OCI-M2 (cell line): Measurements from ENCODE around the gene CAMK2B.

ENCODE experiments used
- DNase-seq: peaks from one replicate; lab custom pipeline; 2025; ENCODE audit not compliant: unreplicated experiment; lab: John Stamatoyannopoulos, UW

The CAMK2B gene

DNA sequence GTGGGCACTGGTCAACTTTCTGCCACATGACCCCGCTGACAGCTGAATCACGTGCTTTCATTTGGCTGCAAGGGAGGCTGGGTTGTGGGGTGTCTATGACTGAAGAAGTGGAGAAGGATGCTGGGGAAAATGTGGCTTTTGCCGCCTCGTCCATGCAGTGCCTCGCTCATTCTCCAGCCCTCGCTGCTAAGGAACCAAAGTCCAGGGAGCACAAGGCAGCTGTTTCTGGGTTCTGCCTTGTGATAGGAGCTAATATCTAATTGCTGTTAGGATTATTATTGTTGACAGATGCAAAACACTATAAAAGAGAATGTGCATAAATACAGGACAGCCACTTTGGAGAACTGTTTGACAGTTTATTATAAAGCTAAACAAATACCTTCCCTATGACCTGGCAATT is 4.9 kb upstream of the CAMK2B start:
- DNase-seq, result no peak

DNA sequence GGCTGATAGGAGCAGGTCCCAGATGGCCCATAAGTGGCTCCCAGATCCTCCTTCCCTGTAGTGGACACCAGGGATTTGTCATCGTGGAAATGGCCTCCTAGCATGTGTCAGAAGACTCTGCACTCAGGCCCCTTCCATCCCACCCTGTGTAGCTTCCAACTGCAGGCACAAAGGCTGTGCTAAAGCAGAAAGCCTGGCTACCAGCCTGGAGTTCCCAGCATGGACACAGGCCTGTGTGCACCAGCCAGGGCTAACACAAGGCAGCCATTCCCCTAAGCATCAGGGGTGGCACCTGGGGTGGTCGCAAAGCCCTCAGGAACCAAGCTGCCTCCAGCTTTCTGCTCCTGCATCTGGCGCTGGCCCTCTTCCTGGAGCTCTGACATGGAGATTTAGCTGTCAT is 4.5 kb upstream of the CAMK2B start:
- DNase-seq, result no peak

DNA sequence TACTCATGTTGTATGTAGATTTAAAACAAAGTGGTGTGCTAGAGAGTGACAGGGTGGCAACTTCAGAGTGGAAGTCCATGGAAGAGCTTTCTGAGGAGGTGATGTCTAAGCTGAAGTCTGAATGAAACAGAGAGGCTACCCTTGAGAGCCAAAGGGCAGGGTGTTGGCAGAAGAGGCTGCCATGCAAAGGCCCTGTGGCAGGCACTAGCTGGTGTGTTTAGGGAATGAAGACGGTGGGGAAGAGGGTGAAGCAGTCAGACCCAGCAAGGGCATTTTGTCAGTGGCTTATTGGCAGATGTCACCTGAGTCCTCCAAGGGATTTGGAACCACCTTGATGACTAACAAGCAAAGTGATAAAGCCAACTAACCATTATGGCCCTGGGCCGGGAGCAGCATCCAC is 3.7 kb upstream of the CAMK2B start:
- no peak for DNase-seq

DNA sequence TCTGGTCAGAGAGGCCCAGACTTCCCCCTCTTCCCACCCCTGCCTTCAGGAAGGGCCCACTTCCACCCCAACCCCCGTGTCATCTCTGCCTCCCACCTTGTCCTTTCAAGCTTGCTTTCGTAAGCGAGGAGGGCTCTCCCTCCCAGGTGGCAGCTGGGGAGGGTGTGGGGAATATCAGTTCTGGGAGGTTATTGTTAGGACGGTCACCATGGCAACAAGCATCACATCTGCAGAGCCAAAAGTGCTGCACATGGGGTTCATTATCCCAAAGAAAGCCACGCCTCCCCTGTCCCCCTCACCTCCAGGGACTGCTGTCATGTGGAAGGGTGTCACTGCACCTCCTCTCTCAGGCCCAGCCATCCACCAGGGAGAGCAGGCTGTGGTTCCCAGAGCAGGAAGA is 2.6 kb upstream of the CAMK2B start:
- DNase-seq, result no peak

DNA sequence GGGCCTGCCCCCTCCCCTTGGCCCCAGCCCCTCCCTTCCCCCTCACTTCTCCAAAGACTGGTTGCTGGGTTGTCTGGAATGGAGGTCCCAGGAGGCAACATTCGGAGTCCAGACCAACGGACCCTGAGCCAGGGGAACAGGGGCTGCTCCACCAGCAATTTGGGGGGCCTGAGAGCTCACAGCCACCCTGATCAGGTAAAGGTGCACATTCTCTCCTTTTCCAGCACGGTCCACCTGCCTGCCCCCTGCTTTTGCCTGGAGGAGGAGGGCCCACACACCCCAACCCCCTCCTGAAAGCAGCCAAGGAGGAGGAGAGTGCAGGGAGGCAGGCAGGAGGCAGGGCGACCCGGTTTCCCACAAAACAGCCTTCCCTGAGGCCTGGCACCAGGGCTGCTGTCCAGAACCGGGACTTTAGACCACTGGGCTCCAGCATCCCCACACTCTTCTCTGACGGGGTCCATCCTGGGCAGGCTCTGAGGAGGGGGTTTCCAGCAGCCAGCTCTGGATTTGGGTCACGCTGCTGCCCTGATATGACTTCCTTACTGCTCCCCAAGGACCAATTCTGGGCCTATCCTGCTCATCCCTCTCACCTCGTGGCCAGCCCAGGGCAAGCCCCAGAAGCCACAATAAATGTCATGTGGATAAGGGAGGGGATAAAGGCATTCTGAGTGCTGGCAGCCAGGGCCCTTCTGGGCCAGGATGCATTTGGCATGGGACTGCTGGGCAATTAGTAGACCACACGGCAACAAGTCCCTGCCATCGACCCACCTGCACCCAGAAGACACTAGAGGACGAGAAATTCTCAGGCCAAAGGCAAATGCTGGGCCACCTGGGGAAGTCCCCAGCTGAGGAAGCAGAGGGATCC is 1.1 kb upstream of the CAMK2B start:
- DNase-seq, result no peak

DNA sequence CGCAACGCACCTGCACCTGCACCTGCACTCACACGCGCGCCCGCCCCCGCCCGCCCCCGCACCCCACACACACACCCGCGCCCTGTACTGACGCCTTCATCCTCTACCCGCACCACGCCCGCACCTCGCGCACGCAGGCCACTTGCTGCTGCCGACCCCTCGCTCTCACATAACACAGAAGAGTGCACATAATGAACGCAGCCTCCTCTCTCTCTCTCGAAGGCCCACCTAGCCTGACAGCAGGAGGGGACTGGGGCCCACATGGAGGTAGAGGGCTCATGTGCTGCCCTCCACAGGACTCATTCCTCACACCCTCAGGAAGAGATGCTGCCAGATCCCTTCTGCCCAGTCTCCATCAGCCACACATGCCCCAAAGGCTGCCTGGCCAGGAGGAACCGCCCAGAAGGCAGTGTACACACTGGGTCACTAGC is 432 bp upstream of the CAMK2B start:
- no peak for DNase-seq

DNA sequence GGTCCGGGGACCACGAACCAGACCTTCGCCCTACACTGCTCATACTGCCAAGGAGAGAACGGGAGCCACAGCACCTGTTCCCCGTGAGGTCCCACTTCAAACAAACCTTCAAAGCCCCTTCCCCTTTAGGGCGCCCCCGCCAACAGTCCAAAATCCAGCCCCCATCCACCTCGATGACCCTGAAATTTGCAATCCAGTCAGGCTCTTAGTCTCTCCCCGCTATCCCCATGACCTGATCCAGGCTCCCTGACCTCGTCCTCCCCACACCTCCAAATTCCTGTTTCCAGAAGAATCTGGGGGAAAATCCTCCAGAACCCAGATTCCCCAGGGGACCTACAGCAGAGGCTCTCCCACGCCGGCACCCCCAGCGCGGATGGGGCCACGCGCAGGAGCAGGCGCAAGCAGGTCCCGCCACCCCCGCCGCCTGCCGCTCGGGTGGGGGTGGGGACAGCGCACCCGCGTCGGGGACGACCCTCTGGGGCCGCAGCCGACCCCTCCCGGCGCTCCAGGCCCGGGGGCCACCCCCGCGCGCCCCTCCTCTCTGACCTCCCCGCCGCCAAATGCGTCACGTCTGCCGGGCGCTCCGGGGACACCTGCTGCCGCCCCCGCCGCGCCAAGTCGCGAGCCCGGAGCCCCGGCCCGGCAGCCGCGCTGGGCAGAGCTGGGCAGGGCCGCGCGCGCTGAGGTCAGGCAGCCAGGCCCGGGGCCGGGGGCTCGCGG is 753 bp downstream of the CAMK2B start:
- DNase-seq, result no peak

DNA sequence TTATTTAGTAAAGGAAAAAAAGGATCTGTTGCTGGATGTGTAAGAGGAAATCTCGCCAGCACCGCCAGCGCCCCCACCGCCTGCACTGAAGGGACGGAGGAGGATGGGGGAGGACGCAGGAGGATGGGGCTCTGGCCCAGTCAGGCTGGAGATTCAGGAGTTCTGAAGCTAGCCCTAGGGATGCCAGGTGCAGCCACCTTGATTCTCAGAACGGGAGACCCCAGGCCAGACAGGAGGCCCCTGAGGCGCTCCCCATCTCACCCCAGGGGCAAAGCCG is 1.3 kb downstream of the CAMK2B start:
- no peak for DNase-seq

DNA sequence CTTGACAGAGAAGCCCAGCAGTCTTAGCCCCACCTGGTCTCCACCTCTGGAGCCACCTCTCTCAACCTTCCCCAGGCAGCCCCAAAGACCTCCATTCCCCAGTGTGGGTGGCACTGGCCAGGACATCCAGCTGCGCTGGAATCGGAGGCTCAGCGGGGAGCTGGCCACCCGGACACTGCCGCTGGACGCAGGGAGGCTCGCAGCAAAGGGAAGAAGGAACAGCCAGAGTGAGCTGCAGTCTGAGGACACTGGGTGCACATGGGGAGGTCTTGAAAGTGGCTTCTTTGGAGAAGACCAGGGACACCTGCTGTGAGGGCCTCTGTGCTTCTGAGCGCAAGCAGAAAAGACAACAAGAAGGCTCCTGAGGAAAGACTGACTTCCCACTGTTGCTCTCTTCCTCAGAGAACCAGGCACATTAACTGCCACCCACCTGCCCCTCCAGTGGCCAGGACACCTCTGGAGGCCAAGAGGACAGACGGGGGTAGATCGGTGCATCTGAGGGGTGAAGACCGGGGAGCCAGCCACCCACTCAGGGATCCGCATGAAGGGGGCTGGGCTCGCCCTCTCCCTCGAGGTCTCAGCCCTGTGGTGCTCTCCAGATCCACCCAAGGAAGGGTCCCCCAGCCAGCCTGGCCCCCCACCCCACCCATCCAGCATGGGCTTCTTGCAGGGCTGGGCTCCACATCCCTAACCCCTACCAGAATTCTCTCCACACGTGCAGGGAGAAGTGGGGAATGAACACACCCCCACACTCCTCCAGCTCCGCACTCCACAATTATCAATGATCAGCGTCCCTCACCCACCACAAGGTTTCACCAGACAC is 1.8 kb downstream of the CAMK2B start:
- DNase-seq, result no peak

DNA sequence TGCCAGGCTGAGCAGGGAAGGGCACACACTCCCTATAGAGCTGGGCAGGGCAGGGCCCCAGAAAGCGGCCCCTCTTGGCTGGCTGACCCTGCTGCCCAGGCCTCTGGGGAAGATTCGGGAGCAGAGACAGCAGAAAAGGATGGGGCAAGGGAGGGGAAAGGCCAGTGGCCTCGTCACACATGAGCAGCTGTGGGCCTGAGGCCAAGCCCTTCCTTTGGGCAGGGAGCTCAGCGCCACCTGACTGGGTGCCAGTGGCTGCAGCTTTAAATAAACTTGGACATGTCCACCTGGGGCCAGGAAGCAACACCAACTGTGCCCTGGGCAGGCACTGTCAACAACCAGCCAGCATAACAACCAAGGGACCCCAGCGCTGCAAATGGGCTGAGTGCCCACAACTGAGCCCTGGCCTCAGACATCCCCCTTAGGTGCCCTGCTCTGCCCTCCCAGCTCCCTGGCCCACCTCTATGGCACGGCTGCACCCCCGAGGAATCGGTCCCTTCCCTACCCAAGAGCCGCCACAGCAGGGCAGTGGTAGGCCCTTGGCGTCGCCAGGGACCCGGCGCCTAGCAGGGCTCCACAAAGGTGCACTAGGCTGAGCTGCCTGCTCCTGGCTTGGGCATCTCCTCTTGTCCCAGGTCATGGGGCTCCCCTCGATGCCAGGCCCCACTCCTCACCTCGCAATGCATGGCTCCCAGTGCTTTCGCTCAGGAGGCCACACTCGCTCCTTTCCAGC is 2.6 kb downstream of the CAMK2B start:
- DNase-seq, result no peak

DNA sequence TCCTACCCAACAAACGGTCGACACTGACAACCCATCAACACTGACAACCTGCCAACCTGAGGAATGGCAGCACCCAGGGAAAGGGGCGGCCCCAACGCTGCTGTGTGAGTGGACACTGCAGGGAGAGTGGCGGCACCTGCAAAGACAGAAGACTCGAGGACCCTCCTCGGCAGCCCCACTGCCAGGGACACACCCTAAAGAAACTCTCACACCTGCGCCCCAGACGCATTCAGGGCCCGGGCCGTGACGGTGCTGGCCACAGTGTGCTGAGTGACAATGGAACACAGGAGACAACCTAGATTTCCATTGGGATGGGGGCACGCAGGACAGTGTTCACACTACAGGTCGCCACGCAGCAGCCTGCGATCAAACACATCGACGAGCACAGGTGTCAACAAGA is 3.6 kb downstream of the CAMK2B start:
- DNase-seq, result no peak

DNA sequence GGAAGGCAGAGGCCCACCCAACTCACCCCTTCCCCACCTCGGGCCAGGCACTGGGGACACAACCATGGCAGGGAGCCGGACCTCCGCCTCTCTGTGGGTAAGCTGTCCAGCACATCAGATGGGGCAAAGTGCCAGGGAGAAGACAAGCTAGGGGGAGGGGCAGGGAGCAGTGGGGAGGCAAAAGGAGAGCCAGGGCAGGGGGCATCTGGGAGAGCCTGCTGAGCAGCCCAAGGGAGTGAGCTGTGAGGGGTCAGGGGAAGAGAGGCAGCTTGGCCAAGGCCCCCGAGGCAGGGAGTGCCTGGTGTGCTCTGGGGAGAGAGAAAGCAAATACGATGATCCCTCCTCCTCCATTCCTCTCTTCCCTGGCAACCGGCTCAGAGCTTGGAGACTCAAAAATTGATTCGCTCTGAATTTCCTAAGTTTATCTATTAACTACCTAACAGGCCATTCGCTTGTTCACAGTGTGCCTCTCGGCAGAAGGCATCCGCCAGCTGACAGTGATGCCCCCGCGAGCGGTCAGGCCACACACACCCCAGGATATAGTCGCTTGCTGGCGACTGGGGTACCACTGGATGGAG is 4.5 kb downstream of the CAMK2B start:
- DNase-seq, result no peak

DNA sequence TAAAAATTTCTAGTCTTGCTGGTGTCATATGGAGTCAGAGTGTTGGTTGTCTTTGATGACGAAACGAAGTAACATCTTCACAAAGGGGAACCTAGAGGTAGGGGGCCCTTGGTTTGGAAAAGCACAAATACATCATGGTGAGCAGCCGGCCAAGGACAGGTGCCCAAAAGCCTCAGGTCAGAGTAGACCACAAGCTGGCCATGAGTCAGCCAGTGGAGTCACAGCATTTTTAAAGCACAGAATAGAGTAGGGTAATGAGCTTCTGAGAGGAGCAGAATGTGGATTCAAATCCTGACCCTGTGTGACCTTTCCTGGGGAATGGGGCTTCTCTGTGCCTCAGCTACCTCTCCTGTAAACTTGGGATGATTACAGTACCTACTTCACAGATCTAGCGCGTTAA is 5.3 kb downstream of the CAMK2B start:
- no peak for DNase-seq

DNA sequence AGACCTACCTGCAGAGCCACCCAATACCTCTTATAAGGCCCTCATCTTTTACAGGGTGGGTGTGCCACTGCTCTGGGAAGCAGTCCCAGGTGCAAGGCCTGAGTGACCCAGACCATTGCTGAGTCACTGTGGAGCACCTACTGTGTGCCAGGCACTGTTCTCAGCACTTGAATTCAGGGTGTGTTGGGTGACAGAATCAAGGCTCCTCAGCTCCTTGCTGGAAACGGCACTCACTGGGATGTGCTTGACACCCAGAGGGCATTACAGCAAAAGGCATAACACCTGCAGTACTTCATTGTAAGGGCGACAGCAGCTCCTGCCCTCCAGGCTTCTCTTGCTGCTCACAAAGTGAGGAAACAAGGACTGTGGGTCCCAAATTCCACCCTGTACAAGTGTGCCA is 7.1 kb downstream of the CAMK2B start:
- DNase-seq, result no peak

DNA sequence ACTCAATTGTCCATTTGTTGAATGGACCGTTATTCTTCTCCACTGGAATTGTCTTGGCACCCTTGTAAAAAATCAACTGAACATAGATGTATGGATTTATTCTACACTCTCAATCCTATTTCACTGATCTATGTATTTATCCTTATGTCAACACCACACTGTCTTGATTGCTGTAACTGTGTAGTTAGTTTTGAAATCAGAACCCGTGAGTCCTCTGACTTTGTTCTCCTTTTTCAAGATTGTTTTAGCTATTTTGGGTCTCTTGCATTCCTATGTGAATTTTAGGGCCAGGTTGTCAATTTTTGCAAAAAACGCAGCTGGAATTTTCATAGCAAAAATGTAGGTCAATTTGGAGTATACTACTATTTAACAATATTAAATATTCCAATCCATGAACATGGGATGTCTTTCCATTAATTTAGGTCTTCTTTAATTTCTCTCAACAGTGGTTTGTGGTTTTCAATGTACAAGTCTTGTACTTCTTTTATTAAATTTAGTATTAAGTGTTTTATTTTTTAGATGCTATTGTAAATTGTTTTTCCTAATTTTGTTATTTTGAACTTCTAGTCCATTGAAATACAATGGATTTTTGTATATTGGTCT is 10.0 kb downstream of the CAMK2B start:
- no peak for DNase-seq

DNA sequence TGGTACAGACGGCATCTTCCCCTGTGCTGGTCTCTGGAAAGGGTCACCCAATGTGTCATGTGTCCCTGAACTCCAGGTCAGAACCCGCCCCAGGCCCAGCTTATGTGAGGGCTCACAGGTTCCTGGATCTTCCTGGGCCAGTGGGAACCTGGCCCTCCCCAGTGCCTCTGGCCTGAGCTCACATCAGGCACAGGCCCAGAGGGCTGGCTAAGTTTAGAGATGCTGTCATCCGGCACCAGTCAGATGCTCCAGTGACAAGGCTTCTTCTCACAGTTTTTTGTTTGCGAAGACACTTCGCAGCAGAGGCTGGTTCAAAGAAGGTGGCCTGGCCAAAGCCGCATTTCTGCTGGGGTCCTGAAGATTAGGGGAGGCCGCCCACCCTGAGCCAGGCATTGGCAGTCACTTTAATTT is 11.8 kb downstream of the CAMK2B start:
- DNase-seq, result no peak

DNA sequence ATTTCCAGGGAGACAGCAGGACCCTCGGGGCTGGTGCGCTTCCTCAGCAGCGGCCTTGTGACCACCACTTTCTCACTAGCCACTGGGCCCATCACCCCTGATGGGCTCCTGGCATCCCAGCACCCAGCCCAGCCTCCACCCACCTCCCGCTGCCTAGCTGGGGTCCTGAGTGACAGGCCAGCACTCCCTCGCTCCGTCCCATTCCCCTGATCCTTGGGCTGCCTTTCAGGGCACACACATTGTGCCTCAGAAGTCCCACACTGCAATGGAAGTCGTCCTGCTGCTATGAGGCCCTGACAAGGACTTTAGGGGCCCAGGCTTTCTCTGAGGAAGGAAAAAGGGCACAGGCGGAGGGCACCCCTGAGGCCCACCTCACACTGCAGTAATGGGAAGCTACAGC is 12.4 kb downstream of the CAMK2B start:
- DNase-seq, result no peak

DNA sequence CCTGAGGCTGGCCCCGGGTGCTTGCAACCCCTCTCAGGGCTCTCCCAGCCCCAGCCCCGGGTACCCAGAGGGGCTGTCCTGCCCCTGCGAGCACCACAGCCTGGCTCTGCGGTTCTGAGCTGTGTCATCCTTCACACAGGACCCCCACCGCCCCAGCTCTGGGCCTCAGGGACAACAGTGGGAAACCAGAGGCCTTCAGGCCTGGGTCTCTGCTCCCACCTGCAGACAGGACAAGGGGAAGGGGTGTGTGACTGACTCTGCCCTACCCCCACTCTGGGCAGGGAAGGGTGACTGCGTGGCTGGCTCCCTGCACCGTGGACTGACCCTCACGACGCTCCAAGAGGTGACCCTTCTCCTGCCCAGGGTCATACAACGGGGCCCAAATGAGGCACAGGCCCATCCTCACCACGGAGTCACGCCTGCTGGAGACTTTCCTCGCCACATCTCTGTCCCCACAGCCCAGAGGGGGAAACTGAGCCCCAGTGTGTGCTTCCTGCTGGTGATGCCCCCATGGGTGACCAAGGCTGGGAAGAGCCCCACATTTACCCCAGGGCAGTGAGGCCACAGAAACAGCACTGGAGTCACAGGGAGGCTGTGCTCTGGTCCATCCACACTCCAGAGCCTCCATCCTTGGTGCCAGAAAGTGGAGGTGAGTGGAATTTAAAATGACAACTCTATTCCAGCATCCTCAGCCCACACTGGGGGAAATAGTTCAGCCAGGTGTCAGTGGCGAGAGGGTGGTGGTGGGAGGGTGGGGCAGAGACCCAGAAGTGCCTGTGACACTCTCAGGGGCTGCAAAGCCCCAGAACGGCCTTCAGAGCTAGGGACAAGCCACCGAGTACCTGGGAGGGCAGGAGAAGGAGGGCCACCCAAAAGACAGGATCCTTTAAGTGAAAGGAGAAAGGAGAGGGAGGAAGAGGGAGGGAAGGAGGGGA is 13.6 kb downstream of the CAMK2B start:
- no peak for DNase-seq

DNA sequence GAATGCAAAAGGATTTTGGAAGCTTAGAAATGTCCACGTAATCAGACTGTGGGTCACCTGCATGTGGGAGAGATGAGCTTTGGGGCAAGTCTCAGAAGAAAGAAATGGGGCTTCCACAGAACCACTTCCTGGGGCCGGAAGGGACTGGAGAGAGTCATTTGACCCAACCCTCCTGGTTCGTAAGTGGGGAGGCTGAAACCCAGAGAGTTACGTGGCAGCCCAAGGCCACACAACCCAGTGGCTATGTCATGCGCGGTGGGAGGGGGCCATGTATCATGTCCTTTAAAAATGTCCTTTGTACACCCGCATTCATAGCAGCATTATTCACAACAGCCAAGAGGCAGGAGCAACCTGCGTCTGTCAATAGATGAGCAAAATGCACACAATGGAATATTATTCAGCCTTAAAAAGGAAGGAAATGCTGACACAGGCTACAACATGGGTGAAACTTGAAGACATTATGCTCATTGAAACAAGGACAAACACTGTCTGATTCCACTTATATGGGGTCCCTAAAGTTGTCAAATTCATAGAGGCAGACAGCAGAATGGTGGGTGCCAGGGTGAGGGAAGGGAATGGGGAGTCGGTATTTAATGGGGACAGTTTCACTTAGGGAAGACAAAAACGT is 15.1 kb downstream of the CAMK2B start:
- no peak for DNase-seq
